ENCODE data around the gene THOC5.
"Not testable (repeated sequence)": the region's sequence is repeated elsewhere in the genome, so short reads cannot be mapped to it uniquely, and the experiment has no call there.

THOC5 gene

DNA sequence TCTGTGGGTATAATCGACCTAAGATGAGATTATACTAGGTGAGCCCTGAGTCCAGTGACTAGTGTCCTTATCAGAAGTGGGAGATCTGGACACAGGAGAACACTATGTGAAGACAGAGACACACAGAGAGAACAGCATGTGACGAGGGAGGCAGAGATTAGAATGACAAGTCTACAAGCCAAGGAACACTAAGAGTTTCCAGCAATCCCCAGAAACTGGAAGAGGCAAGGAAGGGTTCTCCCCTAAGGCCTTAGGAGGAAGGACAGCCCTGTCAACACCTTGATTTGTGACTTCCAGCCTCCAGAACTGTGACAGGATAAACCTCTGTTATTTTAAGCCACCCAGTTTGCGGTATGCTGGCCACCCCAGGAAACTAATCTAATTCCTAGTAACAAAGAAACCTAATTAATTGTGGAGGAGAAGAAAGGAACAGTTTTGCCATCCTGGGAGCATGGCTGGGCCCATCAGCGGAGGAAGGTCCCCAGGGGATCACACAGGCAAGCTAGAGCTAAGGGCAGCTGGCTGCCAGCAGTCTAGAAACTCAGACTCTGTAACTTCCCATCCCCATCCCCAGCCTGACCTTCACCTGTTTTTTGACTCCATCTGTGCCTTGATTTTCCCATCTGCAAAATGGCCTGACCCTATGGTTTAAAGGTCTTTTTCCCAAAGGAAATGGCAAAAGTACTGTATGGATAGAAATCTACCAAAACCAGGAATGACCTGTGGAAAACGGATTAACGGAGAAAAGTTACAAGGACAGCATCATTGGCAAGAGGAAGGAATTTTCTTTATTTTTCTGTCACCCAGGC is 10.3 kb upstream of the THOC5 start:
- no peak for DNase-seq (ENCODE audit: low read depth, low spot score)

DNA sequence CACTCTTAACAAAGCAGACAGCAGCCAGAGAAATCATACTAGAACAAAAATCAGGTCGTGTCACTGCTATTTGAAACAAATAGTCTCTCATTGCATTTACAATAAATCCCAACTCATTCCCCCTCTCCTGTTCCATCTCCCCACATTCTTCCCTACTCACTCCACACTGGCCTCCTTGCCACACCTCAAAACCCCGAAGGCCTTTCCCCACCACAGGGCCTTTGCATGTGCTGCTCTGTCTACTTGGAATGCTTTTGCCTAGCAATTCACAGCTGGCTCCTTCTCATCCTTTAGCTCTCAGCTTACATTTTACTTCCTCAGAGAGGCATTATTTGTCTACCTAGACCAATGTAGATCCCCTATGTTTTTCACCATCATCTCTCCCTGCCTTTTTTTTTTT is 6.3 kb upstream of the THOC5 start:
- DNase-seq (ENCODE audit: low read depth, low spot score): no peak

DNA sequence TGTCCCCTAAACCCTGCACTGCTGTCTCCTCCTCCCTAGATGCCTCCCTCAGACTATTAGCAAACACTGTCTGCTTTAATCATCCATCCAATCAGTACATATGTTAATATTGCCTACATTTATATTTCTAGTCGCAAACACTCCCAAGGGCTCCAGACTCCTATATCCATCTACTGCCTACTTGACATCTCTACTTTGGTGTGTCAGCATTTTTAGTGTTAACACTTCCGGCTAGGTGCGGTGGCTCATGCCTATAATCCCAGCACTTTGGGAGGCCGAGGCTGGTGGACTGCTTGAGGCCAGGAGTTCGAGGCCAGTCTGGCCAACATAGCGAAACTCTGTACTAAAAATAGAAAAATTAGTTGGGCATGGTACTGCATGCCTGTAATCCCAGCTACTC is 5.5 kb upstream of the THOC5 start:
- DNase-seq (ENCODE audit: low read depth, low spot score): no peak

DNA sequence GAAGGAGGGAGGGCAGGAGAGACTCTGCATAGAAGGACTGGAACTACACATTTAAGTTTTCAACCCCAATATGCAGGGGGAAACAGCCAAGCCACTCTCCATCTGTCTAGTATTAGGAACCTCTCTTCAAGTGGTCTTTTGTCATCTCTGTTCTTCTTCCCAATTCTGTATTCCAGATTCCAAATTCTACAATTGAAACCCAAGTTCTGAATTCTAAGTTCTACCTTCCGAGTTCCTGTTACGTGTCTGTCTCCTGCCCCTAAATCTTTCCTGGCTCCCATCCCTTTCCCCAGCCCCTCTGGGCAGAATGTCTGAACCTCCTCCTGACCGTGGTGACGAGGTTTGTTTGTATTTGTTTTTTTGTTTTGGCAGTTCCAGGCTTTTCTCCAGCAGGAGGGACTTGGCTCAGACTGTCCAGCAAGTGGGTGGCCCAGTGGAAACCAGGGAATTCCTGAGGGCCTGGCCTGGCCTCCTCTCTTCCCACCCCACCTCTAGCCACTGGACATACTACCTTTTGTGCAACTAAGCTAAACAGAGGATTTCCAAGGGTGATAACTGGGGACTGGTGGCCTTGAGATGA is 1.6 kb upstream of the THOC5 start:
- no peak for DNase-seq (ENCODE audit: low read depth, low spot score)

DNA sequence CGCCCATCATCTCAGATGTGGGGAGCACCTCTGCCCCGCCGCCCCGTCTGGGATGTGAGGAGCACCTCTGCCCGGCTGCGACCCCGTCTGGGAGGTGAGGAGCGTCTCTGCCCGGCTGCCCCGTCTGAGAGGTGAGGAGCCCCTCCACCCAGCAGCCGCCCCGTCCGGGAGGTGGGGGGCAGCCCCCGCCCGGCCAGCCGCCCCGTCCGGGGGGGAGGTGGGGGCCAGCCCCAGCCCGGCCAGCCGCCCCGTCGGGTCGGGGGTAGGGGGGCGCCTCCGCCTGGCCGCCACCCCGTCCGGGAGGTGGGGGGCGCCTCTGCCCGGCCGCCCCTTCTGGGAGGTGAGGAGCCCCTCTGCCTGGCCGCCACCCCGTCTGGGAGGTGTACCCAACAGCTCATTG is 1.2 kb downstream of the THOC5 start:
- DNase-seq (ENCODE audit: low read depth, low spot score): not testable (repeated sequence)

DNA sequence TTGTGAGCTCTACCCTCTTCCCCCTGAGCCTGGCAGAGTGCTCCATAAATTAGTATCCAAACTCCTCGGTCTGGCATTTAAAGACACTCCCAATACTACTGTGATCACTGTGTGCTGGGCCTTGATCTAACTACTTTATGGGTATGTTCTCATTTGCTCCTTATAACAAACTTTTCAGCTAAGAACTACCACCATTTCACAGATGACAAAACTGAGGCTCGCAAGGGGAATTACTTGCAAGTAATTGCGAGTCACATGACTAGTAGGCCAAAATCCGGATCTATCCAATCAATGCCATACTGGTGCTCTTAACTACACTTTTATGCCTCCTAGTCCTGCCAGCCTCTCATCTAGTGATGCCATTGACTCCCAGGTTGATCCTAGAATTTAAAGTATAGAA is 3.6 kb downstream of the THOC5 start:
- DNase-seq (ENCODE audit: low read depth, low spot score): no peak

DNA sequence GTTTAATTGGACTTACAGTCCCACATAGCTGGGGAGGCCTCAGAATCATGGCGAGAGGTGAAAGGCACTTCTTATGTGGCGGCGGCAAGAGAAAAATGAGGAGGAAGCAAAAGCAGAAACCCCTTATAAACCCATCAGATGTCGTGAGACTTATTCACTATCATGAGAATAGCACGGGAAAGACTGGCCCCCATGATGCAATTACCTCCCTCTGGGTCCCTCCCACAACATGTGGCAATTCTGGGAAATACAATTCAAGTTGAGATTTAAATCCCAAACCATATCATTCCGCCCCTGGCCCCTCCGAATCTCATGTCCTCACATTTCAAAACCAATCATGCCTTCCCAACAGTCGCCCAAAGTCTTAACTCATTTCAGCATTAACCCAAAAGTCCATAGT is 8.5 kb downstream of the THOC5 start:
- not testable (repeated sequence) for DNase-seq (ENCODE audit: low read depth, low spot score)

DNA sequence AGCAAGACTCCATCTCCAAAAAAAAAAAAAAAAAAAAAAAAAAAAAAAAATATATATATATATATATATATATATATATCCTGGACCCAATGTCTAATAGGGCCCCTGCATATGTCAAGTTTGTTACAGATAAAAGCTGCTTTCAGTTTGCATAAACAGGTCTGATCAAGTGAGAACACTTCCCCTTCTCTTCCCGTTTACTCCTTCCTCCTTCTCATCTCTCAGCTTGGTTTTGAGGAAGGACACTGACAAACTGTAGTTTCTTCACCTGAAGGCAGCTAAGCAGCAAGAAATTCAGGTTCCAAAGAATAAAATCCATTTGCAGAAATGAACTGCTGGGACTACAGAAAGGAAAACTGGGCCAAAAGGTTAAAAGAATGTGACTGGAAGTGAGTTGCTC is 11.7 kb downstream of the THOC5 start:
- no peak for DNase-seq (ENCODE audit: low read depth, low spot score)

DNA sequence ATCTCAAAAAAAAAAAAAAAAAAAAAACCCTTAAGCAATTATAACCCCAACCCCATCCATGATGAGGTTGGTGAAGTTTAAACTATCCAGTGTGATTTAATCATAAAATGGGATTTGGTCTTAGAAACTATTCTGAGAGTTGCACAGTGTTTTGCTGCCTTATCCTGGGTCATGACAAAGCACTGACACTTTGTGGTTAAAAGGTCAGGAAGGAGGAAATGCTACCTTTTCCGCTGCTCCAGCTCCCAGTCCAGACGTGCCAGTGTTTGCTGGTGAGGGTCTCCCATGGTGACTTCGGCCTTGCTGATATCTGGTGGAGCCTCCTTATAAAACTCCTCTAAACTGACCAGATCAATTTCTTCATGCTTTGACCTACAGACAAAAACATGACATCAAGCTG is 14.5 kb downstream of the THOC5 start:
- DNase-seq (ENCODE audit: low read depth, low spot score): no peak

DNA sequence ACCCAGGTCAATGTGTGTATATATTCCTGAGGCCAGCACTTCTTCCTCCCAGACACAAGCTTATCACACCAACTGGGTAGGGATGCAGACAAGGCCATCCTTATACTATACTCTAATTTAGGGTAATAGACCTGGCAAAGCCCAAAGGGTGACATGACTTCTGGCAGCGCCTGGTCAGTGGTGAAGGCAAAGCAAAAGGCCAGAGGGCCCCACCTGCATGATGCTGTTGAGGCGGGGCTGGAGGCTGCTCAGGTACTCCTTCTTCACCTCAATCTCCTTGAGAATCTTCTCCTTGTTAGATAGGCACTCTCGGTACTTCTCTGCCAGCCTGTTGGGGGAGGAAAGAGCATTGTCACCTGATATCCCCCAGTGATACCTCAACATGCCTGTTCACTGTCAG is 17.1 kb downstream of the THOC5 start:
- no peak for DNase-seq (ENCODE audit: low read depth, low spot score)

DNA sequence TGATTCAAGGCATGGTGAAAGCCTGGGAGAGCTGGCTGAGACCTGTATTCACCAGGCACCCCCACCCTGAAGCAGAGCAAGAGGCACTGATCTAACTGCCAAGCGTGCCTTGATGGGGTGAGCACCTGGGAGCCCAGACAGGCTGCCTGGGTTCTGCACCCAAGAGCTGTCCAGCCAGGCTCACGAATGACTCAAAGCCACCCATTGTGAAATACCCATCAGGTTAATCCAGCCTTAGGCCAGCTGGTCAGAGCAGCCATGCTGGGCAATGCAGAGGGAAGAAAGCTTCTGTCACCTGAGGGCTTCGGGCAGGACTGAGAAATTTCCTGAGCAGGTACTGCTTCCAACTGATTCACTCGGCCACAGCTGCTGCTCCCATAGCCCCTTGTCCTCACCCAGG is 22.1 kb downstream of the THOC5 start:
- DNase-seq (ENCODE audit: low read depth, low spot score): no peak

DNA sequence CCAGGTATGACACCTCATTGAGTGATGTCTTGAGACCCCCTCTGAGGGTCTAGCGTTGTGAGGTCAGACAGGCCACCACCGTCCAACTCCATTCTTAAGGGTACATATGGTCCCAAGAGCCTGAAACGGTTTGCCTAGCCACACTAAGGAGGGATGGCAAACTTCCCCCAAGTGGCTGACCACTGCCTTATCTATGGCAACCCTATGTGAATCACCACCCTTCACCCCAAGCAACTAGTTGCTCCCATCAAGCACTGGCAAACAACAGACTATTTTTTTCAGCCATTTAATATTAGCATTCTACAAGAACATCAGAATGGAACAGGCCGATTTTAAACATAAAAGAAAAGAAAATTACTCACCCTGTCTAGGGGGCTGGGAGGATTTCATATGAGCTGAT is 22.8 kb downstream of the THOC5 start:
- DNase-seq (ENCODE audit: low read depth, low spot score): no peak

DNA sequence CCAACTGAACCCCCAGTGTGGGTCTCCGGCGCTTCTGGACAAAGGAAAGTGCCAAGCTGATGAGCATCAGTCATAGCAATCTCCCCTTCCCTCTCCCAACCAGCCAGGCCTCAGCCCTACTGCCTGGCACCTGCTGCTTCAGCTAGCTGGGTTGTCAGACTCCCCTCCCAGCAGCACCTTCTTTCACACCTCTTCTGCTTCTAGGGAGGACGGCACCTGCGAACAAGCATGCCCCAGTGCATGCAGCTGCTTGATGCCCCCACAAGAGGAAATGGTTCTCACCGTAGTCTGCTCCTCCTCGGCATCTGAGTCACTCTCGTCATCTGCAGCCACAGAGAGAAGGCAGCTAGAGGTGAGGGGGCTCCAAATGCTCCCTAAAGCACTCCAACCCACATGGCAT is 25.4 kb downstream of the THOC5 start:
- no peak for DNase-seq (ENCODE audit: low read depth, low spot score)

DNA sequence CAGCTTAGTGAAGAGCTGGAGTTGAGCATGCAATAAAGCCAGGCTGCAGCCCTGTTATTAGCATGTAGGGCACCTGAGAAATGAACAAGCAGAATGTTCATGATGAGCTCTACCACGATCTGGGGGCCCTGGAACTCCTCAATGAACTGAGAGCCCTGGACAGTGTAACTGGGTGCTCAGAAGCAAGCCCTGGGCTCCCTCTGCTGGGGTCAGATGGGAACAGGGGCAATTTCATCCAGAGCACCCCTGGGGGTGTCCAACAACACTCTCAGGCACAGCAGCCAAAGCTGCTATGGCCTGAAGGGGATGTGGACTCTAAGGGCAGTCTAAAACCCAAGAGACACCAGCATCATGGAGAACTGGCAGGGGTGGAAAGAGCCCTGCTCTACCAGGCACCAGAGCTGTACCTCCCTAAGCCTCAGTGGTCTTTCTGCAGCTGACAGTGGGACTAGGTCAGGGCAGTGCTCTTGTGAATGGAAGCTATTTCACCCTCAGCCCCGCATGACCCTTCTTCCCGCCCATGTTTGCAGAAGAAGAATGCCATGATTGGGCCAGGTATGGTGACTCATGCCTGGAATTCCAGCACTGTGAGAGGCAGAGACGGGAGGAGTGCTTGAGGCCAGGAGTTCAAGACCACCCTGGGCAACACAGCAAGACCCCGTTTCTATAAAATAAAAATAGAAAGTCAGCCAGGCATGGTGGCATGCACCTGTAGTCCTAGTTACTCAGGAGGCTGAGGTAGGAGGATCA is 28.9 kb downstream of the THOC5 start:
- DNase-seq (ENCODE audit: low read depth, low spot score): no peak

DNA sequence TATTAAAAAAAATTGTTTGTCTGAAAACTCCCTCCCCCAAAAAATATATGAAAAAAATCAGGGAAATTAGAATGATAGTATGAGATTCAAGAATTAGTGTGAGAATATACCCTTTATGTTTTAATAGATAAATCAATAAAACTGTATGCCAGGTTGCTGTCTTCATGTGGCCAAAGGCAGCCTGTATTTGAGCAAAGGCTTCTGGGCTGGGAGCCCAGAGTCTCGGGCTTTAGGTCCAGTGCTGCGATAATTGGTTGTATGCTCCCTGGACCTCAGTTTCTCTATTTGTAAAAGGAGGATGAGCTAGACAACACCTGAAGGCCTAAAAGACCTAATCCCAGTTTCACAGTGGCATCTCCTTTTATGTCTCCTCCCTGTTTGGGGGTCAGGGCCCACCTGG is 29.8 kb downstream of the THOC5 start:
- DNase-seq (ENCODE audit: low read depth, low spot score): no peak

DNA sequence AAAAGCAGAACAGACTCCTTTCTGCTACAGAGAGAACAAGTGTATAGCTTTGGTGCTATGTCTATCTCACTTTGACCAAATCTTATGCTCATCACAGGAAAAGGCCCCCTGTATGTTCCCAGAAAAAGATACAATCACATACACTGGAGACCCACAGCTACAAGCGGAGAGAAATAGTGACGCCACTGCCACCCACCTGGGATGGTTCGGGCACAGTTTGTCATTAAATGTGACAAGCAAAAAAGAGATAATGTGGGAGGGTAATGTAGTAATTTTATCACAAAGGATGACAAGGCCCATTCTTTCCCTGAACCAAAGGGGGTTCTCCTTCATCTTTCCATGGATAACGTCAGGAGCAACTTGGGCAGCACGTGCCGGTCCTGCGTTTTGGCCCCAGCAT is 32.0 kb downstream of the THOC5 start:
- no peak for DNase-seq (ENCODE audit: low read depth, low spot score)

DNA sequence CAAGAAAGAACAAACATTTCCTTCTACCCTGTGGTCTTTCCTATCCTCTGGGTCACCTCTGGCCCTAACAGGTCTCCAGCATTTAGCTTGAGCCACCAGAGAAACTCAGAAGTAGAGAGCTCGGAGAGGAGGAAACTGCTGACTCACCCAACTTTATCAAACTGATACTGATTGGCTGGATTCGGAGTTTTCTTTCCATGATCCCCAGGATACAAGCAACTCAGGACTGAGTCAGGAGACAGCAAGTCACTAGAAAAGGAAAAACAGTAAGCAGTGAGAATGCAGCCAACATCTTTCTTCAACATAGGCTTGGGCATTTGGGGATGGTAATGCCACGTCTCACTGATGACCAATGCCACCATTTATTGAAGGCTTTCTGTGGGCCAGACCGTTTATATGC is 32.7 kb downstream of the THOC5 start:
- DNase-seq (ENCODE audit: low read depth, low spot score): no peak

DNA sequence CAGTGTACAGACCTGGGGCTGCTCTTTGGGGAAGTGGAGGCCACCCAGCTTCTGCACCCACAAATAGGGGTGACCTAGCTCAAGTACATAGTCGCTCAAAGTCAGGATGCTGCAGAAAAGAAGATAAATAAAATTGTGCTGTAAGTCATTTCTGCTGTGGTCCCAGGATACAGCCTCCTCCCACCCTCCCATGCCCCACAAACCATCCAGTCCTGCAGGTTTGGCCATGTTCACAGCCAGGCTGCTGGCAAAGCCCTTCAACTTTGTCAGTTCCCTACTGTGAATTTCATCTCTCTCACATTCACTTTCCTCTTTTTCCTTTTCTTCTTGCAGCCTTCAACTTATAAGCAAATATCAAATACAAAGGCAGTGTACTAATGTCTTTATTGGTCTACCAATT is 33.6 kb downstream of the THOC5 start:
- no peak for DNase-seq (ENCODE audit: low read depth, low spot score)

DNA sequence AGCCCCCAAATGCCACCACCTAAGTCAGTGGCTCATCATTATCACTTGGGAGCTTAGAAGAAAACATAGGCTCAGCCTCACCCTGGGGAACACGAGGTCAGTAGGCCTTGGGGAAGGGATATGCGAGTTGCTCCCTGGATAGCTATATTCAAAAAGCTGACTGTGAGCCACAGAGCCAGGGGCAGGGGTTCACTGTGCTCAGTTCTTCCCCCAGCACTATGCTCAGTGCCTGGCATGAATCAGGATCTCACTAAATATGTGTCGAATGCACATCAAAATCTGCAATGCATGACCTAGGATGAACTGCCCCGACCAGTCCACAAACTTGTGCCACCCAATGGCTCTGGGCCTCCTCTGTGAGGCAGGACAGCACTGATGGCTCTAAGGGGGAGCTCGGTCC is 35.1 kb downstream of the THOC5 start:
- DNase-seq (ENCODE audit: low read depth, low spot score): no peak

DNA sequence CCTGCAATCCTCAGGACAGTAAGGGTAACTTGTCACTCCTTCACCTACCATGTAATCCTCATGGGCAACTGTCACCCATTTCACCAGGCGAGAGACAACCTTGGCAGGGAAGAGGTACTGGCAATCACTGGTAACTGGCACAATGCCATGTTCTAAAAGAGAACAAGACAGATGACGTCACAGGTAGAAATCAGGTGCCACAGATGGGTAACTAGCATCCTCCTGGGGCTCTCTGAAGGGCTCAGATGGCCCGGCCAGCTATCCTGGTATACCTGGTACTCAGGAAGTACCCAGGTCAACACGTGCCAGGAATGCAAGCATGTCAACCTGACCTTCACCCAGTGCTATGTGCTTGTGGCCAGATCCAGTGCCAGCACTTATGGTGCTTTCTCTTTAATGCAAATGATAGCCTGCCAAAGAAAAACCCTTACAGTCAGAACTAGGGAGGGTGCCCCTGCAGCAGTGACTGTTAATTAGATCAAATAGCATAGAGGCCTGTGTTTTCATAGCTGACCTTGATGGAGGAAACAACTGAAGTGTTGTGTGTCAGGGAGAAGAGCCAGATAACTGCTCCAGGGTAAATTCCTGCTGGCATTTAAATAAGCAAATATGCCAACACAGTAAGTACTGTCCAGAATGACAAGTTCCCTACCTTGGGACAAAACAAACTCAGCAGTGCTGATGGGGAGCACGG is 36.2 kb downstream of the THOC5 start:
- no peak for DNase-seq (ENCODE audit: low read depth, low spot score)

DNA sequence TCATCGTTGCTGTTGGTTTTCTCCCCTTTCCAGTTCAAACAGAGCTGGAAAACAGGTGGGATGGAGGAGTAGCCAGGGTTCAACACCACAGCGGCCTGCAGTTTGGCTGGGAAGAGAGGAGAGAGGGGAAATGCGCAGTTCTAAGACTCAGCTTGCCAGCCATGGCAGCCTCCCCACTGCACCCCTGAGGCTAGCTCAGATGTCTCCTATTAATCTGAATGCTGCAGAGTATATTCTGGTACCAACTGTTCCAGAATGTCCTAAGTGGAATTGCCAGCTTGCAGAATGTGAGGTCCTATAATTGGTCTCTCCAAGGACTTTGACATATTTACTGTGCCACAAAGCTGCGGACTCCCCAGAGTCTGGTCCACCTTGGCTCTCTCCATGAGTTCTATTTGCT is 41.5 kb downstream of the THOC5 start:
- no peak for DNase-seq (ENCODE audit: low read depth, low spot score)

DNA sequence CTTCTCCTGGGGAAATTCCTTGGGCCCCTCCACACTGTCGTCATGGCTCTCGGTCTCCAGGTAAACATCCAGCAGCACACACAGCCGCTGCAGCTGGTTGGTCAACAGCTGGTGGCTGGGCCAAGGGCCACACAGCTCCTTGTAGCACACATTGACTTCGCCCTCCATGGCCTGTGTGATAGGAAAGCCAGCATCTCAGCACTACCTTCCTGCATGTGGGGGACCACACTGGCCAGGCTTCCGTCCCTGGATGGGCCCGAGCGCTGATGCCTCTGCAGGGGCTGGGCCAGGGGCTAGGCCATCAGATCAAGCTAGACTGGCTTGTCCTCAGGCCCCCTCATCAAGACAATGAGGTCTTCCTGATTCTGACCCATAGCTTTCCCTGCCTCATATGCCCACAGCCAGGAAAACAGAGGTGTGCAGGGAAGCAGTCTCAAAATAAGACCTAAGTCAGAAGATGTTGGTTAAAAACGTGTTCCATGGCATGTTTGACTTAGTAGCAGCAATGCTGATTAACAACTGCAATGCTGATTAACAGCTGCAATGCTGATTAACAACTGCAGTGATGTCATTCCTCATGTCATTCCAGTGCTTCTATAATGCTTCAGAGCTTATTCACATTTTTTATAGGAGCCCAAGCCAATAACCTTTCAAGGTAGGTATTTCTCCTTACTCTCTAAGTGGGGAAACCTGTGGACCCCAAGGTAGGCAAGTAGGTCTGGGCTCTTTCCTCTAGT is 42.3 kb downstream of the THOC5 start:
- no peak for DNase-seq (ENCODE audit: low read depth, low spot score)
